EH (cell line): ENCODE measurements around the gene ARSA.

ENCODE experiments used
- DNase-seq: peaks from one replicate; pipeline ENCODE4 v3.0.0-alpha.2; 2015; ENCODE audit warnings: low read depth

Gene ARSA

GRCh38 chr22:50579752-50580151 lies 48.2 kb downstream of the ARSA start:
- no peak for DNase-seq

GRCh38 chr22:50578776-50579310 lies 49.1 kb downstream of the ARSA start:
- peak; percentile 13 for DNase-seq

- peak; percentile 61 for DNase-seq
Measured at GRCh38 chr22:50577987-50578775, 49.8 kb downstream of the ARSA start, which contains the start of gene CPT1B. Gene CPT1B (minus strand): TSS chr22:50578427. CDS start chr22:50577915, 512 bp downstream.

GRCh38 chr22:50577697-50577986 lies 50.3 kb downstream of the ARSA start:
- DNase-seq = no peak

GRCh38 chr22:50576806-50577696 lies 50.9 kb downstream of the ARSA start:
- DNase-seq = peak; percentile 12

- peak; percentile 59 for DNase-seq
Measured at GRCh38 chr22:50576070-50576469, 51.9 kb downstream of the ARSA start.

GRCh38 chr22:50575426-50575941 lies 52.5 kb downstream of the ARSA start:
- DNase-seq = no peak
